Prostate gland (tissue), 2 donors: ENCODE data around the gene PPP2R5C.

Experiments
- CTCF ChIP-seq, 4 experiments: fragments of 200-600 bp in 2 of 4; fragments of 450-650 bp in 2 of 4; sonication (generic) in 2 of 4; IDR thresholded peaks; 1 replicate in 3 of 4; 2 replicates in 1 of 4; pipeline ENCODE4 v1.5.1; 2016 to 2019; ENCODE audit warnings: antibody characterized with exemption in 4 of 4, mild to moderate bottlenecking in 2 of 4, moderate library complexity in 2 of 4
- POLR2A ChIP-seq: fragments of 450-650 bp; IDR thresholded peaks from one replicate; pipeline ENCODE4 v1.6.1; 2016; ENCODE audit warnings: antibody characterized with exemption, mild to moderate bottlenecking
- POLR2AphosphoS5 ChIP-seq: sonication (generic); formaldehyde crosslinking; IDR thresholded peaks from one replicate; pipeline ENCODE4 v1.6.1; 2017; ENCODE audit warnings: antibody characterized with exemption

GRCh38 chr14:101891471-101891870 is 130.0 kb downstream of the PPP2R5C start:
- TF ChIP-seq CTCF (IDR thresholded peaks at IDR 0.05) (no peak), POLR2AphosphoS5 (no peak), POLR2A (no peak)
